Activated CD8-positive, alpha-beta T cell treated with anti-CD3 and anti-CD28 coated beads, Interleukin-2, amount 10 ng/mL, durations not matched to agents 7 days and 5 days (primary cell): ENCODE data around the gene KCNQ1OT1. TPM values are rescaled to one million over a fixed set of nuclear protein-coding genes. Genes with fewer than 3 reads are reported as not detected.

Experiments
- ATAC-seq: fragments of 150-1000 bp; cut with Tn5 transposase; one replicate; pipeline ENCODE4 v1.10.0; 2021; ENCODE audit warnings: moderate library complexity
- CTCF ChIA-PET: fragments of 350-600 bp; sonication (Branson Sonifier 250); formaldehyde crosslinking; loops from one replicate; lab custom pipeline; 2021; ENCODE audit warnings: antibody characterized with exemption; lab: Charles Lee
- POLR2A ChIA-PET: fragments of 350-600 bp; sonication (Branson Sonifier 250); formaldehyde crosslinking; loops from one replicate; lab custom pipeline; 2021; ENCODE audit warnings: antibody characterized with exemption; lab: Charles Lee
- DNase-seq: peaks from one replicate; pipeline ENCODE4 v3.0.0-alpha.2; 2020
- H3K27ac Mint-ChIP-seq: one replicate; pipeline ENCODE4 v1.8.0; 2021; ENCODE audit warnings: mild to moderate bottlenecking, mixed read lengths
- H3K27me3 Mint-ChIP-seq: one replicate; pipeline ENCODE4 v1.8.0; 2021; ENCODE audit warnings: low read depth, mixed read lengths
- H3K36me3 Mint-ChIP-seq: one replicate; pipeline ENCODE4 v1.8.0; 2021; ENCODE audit warnings: low read depth, mixed read lengths
- H3K4me1 Mint-ChIP-seq: one replicate; pipeline ENCODE4 v1.8.0; 2021; ENCODE audit warnings: low read depth, mixed read lengths
- H3K4me3 Mint-ChIP-seq: one replicate; pipeline ENCODE4 v1.8.0; 2021; ENCODE audit warnings: mild to moderate bottlenecking, mixed read lengths
- H3K9me3 Mint-ChIP-seq: one replicate; pipeline ENCODE4 v1.8.0; 2022; ENCODE audit warnings: mixed read lengths; ENCODE audit not compliant: insufficient read depth
- total RNA-seq, 2 experiments: library from RNA; stranded (reverse); gene quantifications; one replicate each; pipeline ENCODE4 v1.2.3, GENCODE V29; 2021

Gene KCNQ1OT1
- total RNA-seq, 2 experiments from 2014 or later = 0.24 to 0.26 TPM

DNA sequence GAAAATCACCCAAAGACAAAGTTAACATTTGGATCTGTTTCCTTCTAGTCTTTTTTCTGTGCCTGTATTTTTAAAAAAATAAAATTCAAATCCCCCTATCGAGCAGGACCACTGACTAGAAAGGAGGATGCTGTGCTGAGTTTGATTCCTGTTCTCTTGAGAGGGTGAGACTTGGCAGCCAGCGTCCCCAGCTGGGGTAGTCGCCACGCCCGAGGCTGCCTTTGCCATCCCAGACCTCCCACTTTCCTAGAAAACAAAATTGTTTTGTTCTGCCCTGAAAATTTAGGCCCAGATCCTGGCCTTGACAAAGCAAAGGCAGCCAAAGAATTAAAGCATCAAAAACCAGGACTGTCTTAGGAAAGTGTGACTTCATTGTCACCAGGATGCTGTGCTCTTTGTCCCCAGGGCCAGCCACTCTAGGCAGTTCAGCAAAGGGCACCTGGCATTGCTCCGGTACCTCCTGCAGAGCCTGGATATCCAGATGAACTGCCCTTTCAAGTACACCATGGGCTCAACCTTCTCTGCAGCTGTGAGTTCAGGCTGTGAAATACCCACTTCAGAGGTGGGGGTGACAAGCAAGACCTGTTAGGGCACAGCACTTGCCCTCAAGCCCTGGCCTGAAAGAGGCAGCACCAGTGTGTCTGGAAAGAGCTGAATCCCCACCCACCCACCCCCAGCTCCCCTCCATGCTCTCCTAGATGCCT, 44.6 kb downstream of the KCNQ1OT1 start:
- CTCF ChIA-PET = no interaction called here
- Mint-ChIP-seq H3K9me3 (peaks cover 8% of the 10 kb centered on the region), H3K27me3 (no peaks in the 10 kb centered on the region), H3K4me3 (no peak overlapping the region), H3K36me3 (peaks cover 12% of the 10 kb centered on the region), H3K27ac (no peak overlapping the region), H3K4me1 (no peaks in the 10 kb centered on the region)
- ATAC-seq (no peak), DNase-seq (no peak)
- POLR2A ChIA-PET = no interaction called here

DNA sequence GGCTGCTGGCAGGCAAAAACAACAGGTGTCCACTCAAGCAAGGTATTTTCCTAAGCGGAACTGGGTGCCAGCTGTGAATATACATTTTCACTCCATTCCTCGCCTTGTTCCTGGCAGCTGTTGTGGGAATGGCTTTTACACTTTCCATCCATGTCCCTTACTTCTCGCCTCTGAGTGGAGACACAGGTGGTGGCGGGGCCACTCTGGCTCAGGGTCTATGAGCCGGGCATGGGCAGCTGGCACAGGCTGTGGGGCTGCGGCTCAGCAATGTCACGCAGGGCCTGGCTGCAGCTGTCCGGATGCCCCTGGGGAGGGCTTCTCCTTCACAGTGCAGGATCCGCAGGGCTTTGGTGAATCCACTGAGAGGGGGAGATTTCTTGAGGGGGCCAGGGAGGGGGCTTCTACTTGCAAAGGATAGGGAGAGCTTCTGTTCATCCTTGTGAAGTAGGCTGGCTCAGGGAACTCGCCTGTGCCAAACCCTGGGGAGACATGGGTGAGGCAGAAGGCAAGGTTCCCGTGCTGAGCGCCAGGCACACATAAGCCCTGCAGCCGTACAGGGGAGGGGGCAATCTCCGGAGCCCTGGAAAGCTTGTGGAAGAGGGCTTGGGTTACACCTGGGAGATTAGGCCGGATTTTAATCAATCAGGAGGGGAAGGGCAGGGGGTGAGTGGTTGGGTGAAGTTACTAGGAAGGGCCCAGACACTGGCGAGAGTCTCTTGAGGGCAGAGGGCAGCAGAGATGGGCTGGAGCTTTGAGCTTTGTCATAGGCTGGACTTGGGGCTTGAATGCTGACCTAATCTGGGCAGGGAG, 45.7 kb downstream of the KCNQ1OT1 start:
- DNase-seq (no peak), ATAC-seq (no peak)
- H3K4me1 Mint-ChIP-seq = no peaks in the 10 kb centered on the region
- H3K27ac Mint-ChIP-seq = no peak overlapping the region
- ChIA-PET CTCF (no interaction called here), POLR2A (no interaction called here)
- H3K9me3 Mint-ChIP-seq = peaks cover 14% of the 10 kb centered on the region
- H3K27me3 Mint-ChIP-seq = no peaks in the 10 kb centered on the region
- H3K4me3 Mint-ChIP-seq = no peak overlapping the region
- H3K36me3 Mint-ChIP-seq = peaks cover 14% of the 10 kb centered on the region

DNA sequence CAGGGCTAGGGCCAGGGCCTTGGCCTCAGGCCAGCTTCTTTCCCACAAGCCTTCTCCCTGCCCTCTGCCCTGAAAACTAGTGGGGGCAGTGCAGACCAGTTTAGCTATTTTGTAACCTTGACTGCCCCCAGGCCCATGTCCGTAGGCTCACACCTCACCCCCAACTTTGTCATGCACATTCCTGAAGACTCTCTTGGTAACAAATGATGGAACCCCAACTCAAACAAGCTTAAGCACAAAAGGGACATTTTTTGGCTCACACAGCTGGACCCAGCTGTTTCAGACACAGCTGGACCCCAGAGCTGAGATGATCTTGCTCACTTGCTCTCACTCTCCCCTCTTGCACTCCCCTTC, 46.6 kb downstream of the KCNQ1OT1 start:
- Mint-ChIP-seq H3K4me3 (no peak overlapping the region), H3K27me3 (no peaks in the 10 kb centered on the region), H3K4me1 (no peaks in the 10 kb centered on the region), H3K27ac (no peak overlapping the region), H3K36me3 (peaks cover 10% of the 10 kb centered on the region), H3K9me3 (peaks cover 19% of the 10 kb centered on the region)
- ATAC-seq (no peak), DNase-seq (no peak)
- ChIA-PET POLR2A (no interaction called here), CTCF (no interaction called here)

GRCh38 chr11:2652333-2653197, 47.2 kb downstream of the KCNQ1OT1 start:
- H3K4me1 Mint-ChIP-seq = no peaks in the 10 kb centered on the region
- peaks cover 21% of the 10 kb centered on the region for H3K9me3 Mint-ChIP-seq
- CTCF ChIA-PET = no interaction called here
- H3K4me3 Mint-ChIP-seq = no peak overlapping the region
- POLR2A ChIA-PET = no interaction called here
- no peak for ATAC-seq
- H3K36me3 Mint-ChIP-seq = peaks cover 10% of the 10 kb centered on the region
- H3K27ac Mint-ChIP-seq = no peak overlapping the region
- H3K27me3 Mint-ChIP-seq = no peaks in the 10 kb centered on the region
- DNase-seq = no peak

DNA sequence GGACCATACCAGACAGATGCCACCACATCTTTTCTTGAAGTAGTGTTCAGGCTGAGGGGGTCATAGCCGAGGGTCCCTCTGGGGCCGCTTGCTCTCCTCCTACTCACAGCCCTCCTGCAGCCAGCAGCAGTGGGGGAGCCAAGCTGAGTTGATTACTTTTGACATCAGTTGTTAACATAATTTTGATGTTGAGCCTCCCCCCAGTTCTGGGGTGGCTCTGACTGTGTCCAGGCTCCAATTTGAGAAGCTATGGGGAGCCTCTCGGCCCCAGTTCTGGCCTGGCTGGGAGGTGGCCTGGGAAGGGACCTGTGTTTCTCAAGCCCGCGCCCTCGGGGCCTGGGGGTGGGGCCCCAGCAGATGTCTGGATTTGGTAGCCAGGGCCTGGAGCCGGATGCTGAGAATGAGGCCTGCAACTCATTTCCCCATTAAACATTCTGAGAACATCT, 47.9 kb downstream of the KCNQ1OT1 start:
- H3K4me3 Mint-ChIP-seq = no peak overlapping the region
- no peak overlapping the region for H3K27ac Mint-ChIP-seq
- H3K4me1 Mint-ChIP-seq = no peaks in the 10 kb centered on the region
- CTCF ChIA-PET = no interaction called here
- peaks cover 14% of the 10 kb centered on the region for H3K36me3 Mint-ChIP-seq
- H3K27me3 Mint-ChIP-seq = no peaks in the 10 kb centered on the region
- no peak for ATAC-seq
- POLR2A ChIA-PET = no interaction called here
- no peak for DNase-seq
- H3K9me3 Mint-ChIP-seq = peaks cover 26% of the 10 kb centered on the region

GRCh38 chr11:2651054-2651617, 48.7 kb downstream of the KCNQ1OT1 start:
- CTCF ChIA-PET = no interaction called here
- Mint-ChIP-seq H3K4me3 (no peak overlapping the region), H3K27me3 (no peaks in the 10 kb centered on the region), H3K9me3 (peaks cover 33% of the 10 kb centered on the region), H3K36me3 (peaks cover 14% of the 10 kb centered on the region), H3K4me1 (no peaks in the 10 kb centered on the region), H3K27ac (no peak overlapping the region)
- ATAC-seq (no peak), DNase-seq (no peak)
- POLR2A ChIA-PET = no interaction called here

DNA sequence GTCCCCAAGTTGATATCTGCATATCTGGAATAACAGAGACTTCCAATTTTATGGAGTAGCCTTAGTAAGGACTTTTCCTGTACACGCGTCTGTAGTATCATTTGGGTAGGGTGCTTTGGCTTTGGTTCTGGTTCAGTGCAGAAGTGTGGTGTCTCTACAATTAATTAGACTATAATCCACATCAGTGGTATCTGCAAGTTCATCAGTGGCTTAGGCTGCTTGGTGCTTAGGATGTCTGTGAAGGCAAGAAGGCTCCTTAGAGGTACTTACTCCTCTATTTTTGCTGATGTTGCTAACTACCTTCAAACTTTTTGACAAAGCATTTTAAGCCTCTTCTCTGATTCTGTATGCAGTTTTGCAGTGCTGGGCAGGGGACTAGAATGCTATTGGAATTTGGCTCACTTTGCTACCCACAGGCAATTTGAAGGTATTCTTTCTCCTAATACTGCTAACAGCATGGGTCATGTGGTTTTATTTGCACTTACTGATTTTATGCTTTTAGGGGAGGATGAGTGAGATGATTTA, 49.4 kb downstream of the KCNQ1OT1 start:
- no peak for ATAC-seq
- Mint-ChIP-seq H3K27me3 (no peaks in the 10 kb centered on the region), H3K36me3 (peaks cover 14% of the 10 kb centered on the region), H3K4me1 (no peaks in the 10 kb centered on the region), H3K9me3 (peaks cover 36% of the 10 kb centered on the region), H3K27ac (no peak overlapping the region), H3K4me3 (no peak overlapping the region)
- ChIA-PET CTCF (no interaction called here), POLR2A (no interaction called here)
- no peak for DNase-seq

GRCh38 chr11:2649848-2650247, 49.9 kb downstream of the KCNQ1OT1 start:
- no peak for DNase-seq
- Mint-ChIP-seq H3K4me3 (no peak overlapping the region), H3K27me3 (no peaks in the 10 kb centered on the region), H3K4me1 (no peaks in the 10 kb centered on the region), H3K36me3 (peaks cover 14% of the 10 kb centered on the region), H3K27ac (no peak overlapping the region), H3K9me3 (peaks cover 36% of the 10 kb centered on the region)
- POLR2A ChIA-PET = no interaction called here
- CTCF ChIA-PET = interaction anchor here (0.6 kb wide), 1 partner anchor 345 kb away, joined by 3 read pairs; no protein-coding TSS in a partner anchor
- ATAC-seq = no peak

DNA sequence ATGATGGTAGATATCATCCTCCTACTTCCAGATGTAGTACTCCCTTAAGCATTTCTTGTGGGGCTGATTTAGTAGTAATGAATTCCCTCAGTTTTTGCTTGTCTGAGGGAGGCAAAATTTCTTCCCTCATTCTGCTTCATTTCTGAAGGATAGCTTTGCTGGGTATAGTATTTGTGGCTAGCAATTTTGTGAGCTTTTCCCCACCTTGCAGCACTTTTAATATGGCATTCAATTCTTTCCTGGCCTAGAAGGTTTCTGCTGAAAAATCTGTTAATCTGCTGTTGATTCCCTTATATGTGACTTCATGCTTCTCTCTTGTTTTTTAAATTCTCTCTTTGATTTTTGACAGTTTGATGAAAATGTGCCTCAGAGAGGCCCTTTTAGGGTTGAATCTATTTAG, 50.4 kb downstream of the KCNQ1OT1 start:
- ChIA-PET CTCF (interaction anchor here (0.6 kb wide), 1 partner anchor 345 kb away, joined by 3 read pairs; no protein-coding TSS in a partner anchor), POLR2A (no interaction called here)
- ATAC-seq (no peak), DNase-seq (no peak)
- Mint-ChIP-seq H3K27ac (no peak overlapping the region), H3K4me1 (no peaks in the 10 kb centered on the region), H3K9me3 (peaks cover 41% of the 10 kb centered on the region), H3K4me3 (no peak overlapping the region), H3K36me3 (peaks cover 14% of the 10 kb centered on the region), H3K27me3 (no peaks in the 10 kb centered on the region)

- Mint-ChIP-seq H3K4me1 (no peaks in the 10 kb centered on the region), H3K27ac (no peak overlapping the region), H3K4me3 (no peak overlapping the region), H3K27me3 (no peaks in the 10 kb centered on the region), H3K36me3 (peaks cover 18% of the 10 kb centered on the region), H3K9me3 (peaks cover 53% of the 10 kb centered on the region)
- ChIA-PET CTCF (no interaction called here), POLR2A (no interaction called here)
- no peak for DNase-seq
- no peak for ATAC-seq
Observed at GRCh38 chr11:2647953-2648352, 51.8 kb downstream of the KCNQ1OT1 start.

GRCh38 chr11:2647167-2647566, 52.6 kb downstream of the KCNQ1OT1 start:
- DNase-seq (no peak), ATAC-seq (no peak)
- H3K4me3 Mint-ChIP-seq = no peak overlapping the region
- ChIA-PET POLR2A (no interaction called here), CTCF (no interaction called here)
- no peaks in the 10 kb centered on the region for H3K4me1 Mint-ChIP-seq
- H3K27ac Mint-ChIP-seq = no peak overlapping the region
- H3K9me3 Mint-ChIP-seq = peaks cover 53% of the 10 kb centered on the region
- H3K27me3 Mint-ChIP-seq = no peaks in the 10 kb centered on the region
- H3K36me3 Mint-ChIP-seq = peaks cover 15% of the 10 kb centered on the region
